Adrenal gland (tissue), 12 donors: Measurements from ENCODE around the gene RPL41. TPM values are rescaled to one million over a fixed set of nuclear protein-coding genes. Genes with fewer than 3 reads are reported as not detected.
"Not testable (repeated sequence)": the region's sequence is repeated elsewhere in the genome, so short reads cannot be mapped to it uniquely, and the experiment has no call there.

Source experiments
- DNase-seq, 7 donors: peaks; one replicate each; pipeline ENCODE4 v3.0.0-alpha.2; 2019 to 2020
- H3K27ac ChIP-seq, 5 donors: fragments of 200-600 bp; sonication (generic) in 4 of 5; 1 replicate in 3 of 5; 2 replicates in 2 of 5; pipeline versions ENCODE4 v1.5.1 to v1.8.0; 2016 to 2020; ENCODE audit warnings: mild to moderate bottlenecking in 1 of 5
- H3K27me3 ChIP-seq: fragments of 200-600 bp; 2 replicates; pipeline ENCODE4 v1.8.0; 2021
- H3K36me3 ChIP-seq, 2 donors: fragments of 200-600 bp; replicated peaks in 1 of 2; 1 replicate in 1 of 2; 2 replicates in 1 of 2; pipeline versions ENCODE4 v1.5.1 to v1.8.0; 2018 to 2022
- H3K4me1 ChIP-seq, 2 donors: fragments of 200-600 bp; replicated peaks in 1 of 2; 1 replicate in 1 of 2; 2 replicates in 1 of 2; pipeline versions ENCODE4 v1.5.1 to v1.8.0; 2018 to 2021
- H3K4me3 ChIP-seq, 4 donors: fragments of 200-600 bp; sonication (generic) in 3 of 4; one replicate each; pipeline ENCODE4 v1.5.1; 2016 to 2018
- H3K9me3 ChIP-seq, 3 donors: fragments of 200-600 bp; sonication (generic) in 1 of 3; replicated peaks in 1 of 3; 1 replicate in 2 of 3; 2 replicates in 1 of 3; pipeline versions ENCODE4 v1.5.1 to v1.8.0; 2016 to 2021
- CTCF ChIP-seq, 6 experiments: fragments of 450-650 bp in 4 of 6; fragments of 200-600 bp in 2 of 6; sonication (generic) in 1 of 6; IDR thresholded peaks; 1 replicate in 5 of 6; 2 replicates in 1 of 6; pipeline versions ENCODE4 v1.5.1 to v1.8.0; 2016 to 2021; ENCODE audit warnings: antibody characterized with exemption in 6 of 6, mild to moderate bottlenecking in 2 of 6, moderate library complexity in 1 of 6
- POLR2A ChIP-seq, 2 donors: fragments of 450-650 bp; IDR thresholded peaks; one replicate each; pipeline ENCODE4 v1.6.1; 2017; ENCODE audit warnings: antibody characterized with exemption in 2 of 2, mild to moderate bottlenecking in 2 of 2, moderate library complexity in 1 of 2
- WGBS, 4 donors: extraction: QIAGEN DNeasy Blood & Tissue Kit in 2 of 4; methylation state at CpG; one replicate each; pipeline versions ENCODE4 v1.1.5 to v1.1.7; 2013 to 2017; 5-methylcytosine and 5-hydroxymethylcytosine counted together
- intact Hi-C, 2 donors: fragments of 100-400 bp; cut with DNase I; formaldehyde crosslinking; loops; one replicate each; pipeline versions ENCODE4 v1.14.1 to v1.15.0; 2022 to 2023
- polyA plus RNA-seq, 3 donors: library from polyadenylated mRNA; stranded (reverse); fragments of 200-250 nt in 2 of 3; fragments of 350-450 nt in 1 of 3; fragmentation: Illumina TruSeq in 1 of 3; extraction: RNeasy Lipid Tissue Mini Kit (QIAGEN cat#74804) in 1 of 3; gene quantifications; one replicate each; pipeline ENCODE4 v1.2.3, GENCODE V29; 2013 to 2014
- total RNA-seq, 9 donors: library from RNA; depleted of rRNA in 4 of 9; stranded (reverse); fragments of >200 nt in 4 of 9; fragments of 120-200 nt in 1 of 9; fragmentation: NEBNext Ultra II Directional in 1 of 9; extraction: Animal tissue kit (Norgen Biotek cat#: 25700) in 1 of 9; gene quantifications; one replicate each; pipeline versions ENCODE4 v1.1.0 to v1.2.4, GENCODE V29; 2013 to 2023
- donor health status: healthy with polysubstance abuse.
- donor health status: Bipolar disorder and iron deficiency.
- donor health status: DM: yes; HTN: yes; CAD: no.
- donor health status: DM: no; HTN: no; CAD: no.
- donor health status: DM: no; HTN: no; CAD: no.
- donor health status: DM: yes; HTN: yes; CAD: no.

RPL41 gene
- total and polyA plus RNA-seq, 12 donors, result 1,635 to 6,204 (median 3,125) TPM

- Histone ChIP-seq H3K27ac (no peak overlapping the region), H3K4me3 (no peak overlapping the region), H3K4me1 (peaks cover 17 to 20% of the 10 kb centered on the region in 2 donors), H3K9me3 (no peaks in the 10 kb centered on the region), H3K27me3 (no peaks in the 10 kb centered on the region), H3K36me3 (peaks cover 0 to 57% of the 10 kb centered on the region in 2 donors)
- no peak for TF ChIP-seq CTCF (IDR thresholded peaks at IDR 0.05)
- no peak for TF ChIP-seq POLR2A (IDR thresholded peaks at IDR 0.05)
- intact Hi-C loops, result no loop called here
- 85 to 93% (median 89%) methylated on average over 3 of the region's 3 CpGs for WGBS, 4 donors
- DNase-seq, result no peak
Measured at GRCh38 chr12:56107242-56107641, 9.2 kb upstream of the RPL41 start.

GRCh38 chr12:56110571-56110970 lies 5.9 kb upstream of the RPL41 start:
- no peak for DNase-seq
- WGBS, 4 donors, result 84 to 94% (median 92%) methylated on average over 5 of the region's 5 CpGs
- Histone ChIP-seq H3K27me3 (no peaks in the 10 kb centered on the region), H3K36me3 (peaks cover 0 to 74% of the 10 kb centered on the region in 2 donors), H3K9me3 (no peaks in the 10 kb centered on the region), H3K4me3 (no peak overlapping the region), H3K4me1 (peaks cover 7 to 15% of the 10 kb centered on the region in 2 donors), H3K27ac (no peak overlapping the region)
- TF ChIP-seq CTCF (IDR thresholded peaks at IDR 0.05) (no peak), POLR2A (IDR thresholded peaks at IDR 0.05) (no peak)
- intact Hi-C loops, result no loop called here

GRCh38 chr12:56114084-56114483 lies 2.3 kb upstream of the RPL41 start:
- WGBS, 4 donors, result 83 to 91% (median 89%) methylated on average over 1 of the region's 1 CpG
- no peak overlapping the region for H3K4me3 ChIP-seq
- H3K27me3 ChIP-seq, result no peaks in the 10 kb centered on the region
- intact Hi-C loops, result no loop called here
- H3K27ac ChIP-seq, result no peak overlapping the region
- TF ChIP-seq POLR2A (IDR thresholded peaks at IDR 0.05) (no peak), CTCF (IDR thresholded peaks at IDR 0.05) (no peak)
- no peaks in the 10 kb centered on the region for H3K9me3 ChIP-seq
- H3K4me1 ChIP-seq, result peaks cover 7 to 10% of the 10 kb centered on the region in 2 donors
- no peak for DNase-seq
- peaks cover 0 to 48% of the 10 kb centered on the region in 2 donors for H3K36me3 ChIP-seq

GRCh38 chr12:56115329-56115728 lies 1.1 kb upstream of the RPL41 start:
- Histone ChIP-seq H3K4me1 (peaks cover 19 to 22% of the 10 kb centered on the region in 2 donors), H3K4me3 (peak overlapping the region in 3 of 4 donors; percentile 22 to 76 (median 41)), H3K27me3 (no peaks in the 10 kb centered on the region), H3K9me3 (no peaks in the 10 kb centered on the region), H3K27ac (peak overlapping the region in 3 of 5 donors; percentile 84 to 97 (median 94)), H3K36me3 (peaks cover 0 to 36% of the 10 kb centered on the region in 2 donors)
- TF ChIP-seq CTCF (IDR thresholded peaks at IDR 0.05) (no peak), POLR2A (IDR thresholded peaks at IDR 0.05) (no peak)
- 48 to 60% (median 51%) methylated on average over 10 of the region's 10 CpGs for WGBS, 4 donors
- DNase-seq, result peak in 4 of 7 donors; percentile 21 to 69 (median 43)
- intact Hi-C loops, result no loop called here

GRCh38 chr12:56117082-56117706 lies 761 bp downstream of the RPL41 start:
- 1 to 3% (median 2%) methylated on average over 12 to 16 of the region's 16 CpGs for WGBS, 4 donors
- intact Hi-C loops, H3K27me3 ChIP-seq, H3K9me3 ChIP-seq: not testable (repeated sequence)
- peak in 3 of 7 donors; percentile 22 to 46 (median 33) for DNase-seq
- peaks cover 0 to 26% of the 10 kb centered on the region in 2 donors for H3K36me3 ChIP-seq
- H3K4me1 ChIP-seq, result peaks cover 31 to 34% of the 10 kb centered on the region in 2 donors
- H3K27ac ChIP-seq, result peak overlapping the region; percentile 88 to 98 (median 96)
- H3K4me3 ChIP-seq, result peak overlapping the region in 3 of 4 donors; percentile 41 to 76 (median 71)
